NCI-H1105 (cell line): ENCODE measurements around the gene DNAJC15.

Source experiments
- DNase-seq: peaks from one replicate; lab custom pipeline; 2025; lab: John Stamatoyannopoulos, UW

DNAJC15 gene

GRCh38 chr13:43127103-43127798 is 103.9 kb downstream of the DNAJC15 start:
- no peak for DNase-seq

DNA sequence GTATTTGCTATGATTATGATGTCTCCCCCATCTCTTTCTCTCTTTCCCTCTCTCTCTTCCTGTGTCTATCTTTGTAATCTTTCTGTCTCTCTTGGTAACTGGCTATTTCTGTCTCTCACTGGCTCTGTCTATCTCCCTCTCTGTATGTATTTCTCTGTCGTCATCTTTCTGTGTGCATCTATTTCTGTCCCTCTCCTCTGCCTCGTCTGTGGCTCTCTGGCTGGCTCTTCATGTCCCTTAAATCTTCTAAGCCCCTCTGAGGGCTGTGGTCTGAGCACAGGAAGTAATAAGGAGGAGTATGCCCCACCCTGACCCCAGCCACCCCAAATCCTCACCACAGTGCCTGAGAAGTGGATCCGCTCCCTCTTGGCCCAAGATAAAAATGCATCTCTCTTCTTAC is 104.4 kb downstream of the DNAJC15 start:
- no peak for DNase-seq

DNA sequence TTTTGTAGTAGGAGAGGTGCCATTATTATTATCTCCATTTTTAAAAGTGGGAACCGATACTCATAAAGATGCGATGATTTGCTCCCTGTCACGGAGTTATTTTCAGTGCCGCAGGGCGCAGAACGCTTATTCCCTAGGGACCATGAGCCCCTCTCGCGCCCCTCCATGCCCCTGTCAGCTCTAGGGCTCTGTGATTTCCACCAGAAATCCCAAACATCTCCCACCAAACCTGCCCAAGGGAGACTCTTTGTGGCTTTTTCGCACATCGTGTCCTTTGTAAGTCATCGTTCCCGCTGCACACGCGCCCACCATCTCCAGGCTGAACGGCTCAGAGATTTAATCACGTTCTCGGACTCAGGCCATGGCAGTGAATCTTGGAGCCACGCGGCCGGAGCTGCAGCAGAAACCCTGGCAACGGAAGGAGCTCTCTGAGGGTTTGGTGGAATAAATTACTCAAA is 105.1 kb downstream of the DNAJC15 start:
- DNase-seq: no peak

DNA sequence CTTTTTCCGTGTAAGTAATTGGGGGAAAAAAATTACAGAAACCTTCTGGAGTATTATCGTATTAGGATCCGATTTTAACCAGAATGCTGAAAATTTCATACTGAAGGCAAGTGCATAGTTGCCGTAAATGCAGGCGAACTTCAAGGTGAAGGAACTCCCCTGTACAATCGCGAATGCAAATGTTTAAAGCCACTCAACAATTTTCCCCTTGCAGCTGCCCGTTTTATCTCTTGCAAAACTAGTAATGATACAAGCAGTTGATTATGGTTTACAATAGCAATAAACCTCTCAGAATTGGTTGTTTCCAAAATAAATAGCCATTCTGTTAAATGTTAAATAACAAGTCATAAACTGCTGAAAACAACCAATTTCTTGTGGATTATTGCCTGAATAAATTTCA is 105.7 kb downstream of the DNAJC15 start:
- no peak for DNase-seq

GRCh38 chr13:43129511-43130110 is 106.2 kb downstream of the DNAJC15 start:
- DNase-seq: no peak

- no peak for DNase-seq
Measured at GRCh38 chr13:43132257-43132656, 108.9 kb downstream of the DNAJC15 start.

DNA sequence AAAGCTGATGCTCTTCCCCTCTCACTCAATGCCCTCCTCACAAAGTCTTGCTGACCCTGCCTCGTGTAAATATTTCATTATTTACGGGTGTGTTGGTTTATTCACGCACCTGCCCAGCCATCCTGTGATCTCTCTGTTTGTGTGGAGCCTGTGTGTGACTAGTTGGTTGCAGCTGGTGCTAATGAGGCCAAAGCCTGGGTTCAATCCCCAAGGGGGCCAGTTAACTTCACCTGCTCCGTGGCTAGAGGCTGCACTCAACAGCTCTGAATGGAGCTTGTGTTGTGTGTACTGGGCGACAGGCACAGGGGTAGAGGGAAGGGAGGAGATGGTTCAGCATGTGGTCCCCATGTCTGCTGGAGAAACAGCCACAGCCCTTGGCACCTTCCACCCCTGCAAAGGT is 109.5 kb downstream of the DNAJC15 start:
- DNase-seq: no peak

DNA sequence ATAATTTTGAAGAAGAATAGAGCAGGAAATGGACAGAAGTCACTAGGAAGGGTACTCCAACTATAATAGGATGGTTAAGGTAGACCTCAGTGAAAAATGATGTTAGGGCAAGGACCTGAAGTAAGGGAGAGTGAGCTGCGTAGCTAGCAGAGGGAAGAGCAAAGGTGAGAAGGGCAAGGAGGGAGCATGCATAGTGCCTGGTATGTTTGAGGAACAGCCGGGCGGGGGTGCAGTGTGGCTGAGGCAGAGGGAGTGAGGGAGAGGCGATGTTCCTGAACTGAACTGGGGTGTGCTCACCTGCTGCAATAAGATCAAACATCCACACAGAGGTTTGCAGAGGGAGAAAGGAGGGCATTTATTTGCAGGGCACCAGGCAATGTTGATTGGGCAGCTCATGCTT is 110.4 kb downstream of the DNAJC15 start:
- DNase-seq: no peak

DNA sequence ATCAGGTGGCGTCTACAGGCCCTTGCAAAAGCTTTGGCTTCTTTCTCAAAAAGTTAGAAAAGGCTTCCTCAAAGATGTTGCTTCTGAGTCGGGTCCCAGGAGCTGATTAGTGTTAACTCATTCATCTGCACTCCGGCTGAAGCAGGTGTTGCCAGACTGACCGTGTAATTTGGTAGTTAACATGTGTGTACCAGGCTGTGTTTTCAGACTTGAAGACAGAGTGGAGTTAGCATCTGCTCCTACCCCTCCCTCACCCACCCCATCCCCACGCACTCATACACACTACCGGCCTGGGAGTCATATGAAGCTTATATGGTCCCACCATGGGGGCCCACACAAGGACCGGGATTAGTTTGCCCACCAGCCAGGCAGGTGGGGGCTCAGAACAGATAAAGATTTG is 111.5 kb downstream of the DNAJC15 start:
- DNase-seq: no peak

DNA sequence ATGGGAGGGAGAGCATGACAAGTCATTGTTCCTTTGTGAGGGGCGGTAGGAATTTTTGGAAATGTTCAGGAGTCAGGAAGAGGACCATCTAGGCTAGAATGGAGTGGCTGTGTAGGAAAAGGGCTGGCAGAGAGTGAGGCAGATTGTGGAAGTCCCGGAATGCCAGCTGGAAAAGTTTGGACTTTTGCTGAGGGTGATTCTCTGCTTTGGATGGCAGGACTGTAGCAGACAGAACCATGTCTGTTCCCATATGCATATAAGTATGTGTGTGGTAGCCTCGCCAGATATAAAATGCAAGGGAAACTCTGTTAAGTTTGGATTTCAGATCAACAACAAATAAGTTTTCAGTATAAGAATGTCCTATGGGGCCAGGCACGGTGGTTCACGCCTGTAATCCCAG is 112.1 kb downstream of the DNAJC15 start:
- DNase-seq: no peak

DNA sequence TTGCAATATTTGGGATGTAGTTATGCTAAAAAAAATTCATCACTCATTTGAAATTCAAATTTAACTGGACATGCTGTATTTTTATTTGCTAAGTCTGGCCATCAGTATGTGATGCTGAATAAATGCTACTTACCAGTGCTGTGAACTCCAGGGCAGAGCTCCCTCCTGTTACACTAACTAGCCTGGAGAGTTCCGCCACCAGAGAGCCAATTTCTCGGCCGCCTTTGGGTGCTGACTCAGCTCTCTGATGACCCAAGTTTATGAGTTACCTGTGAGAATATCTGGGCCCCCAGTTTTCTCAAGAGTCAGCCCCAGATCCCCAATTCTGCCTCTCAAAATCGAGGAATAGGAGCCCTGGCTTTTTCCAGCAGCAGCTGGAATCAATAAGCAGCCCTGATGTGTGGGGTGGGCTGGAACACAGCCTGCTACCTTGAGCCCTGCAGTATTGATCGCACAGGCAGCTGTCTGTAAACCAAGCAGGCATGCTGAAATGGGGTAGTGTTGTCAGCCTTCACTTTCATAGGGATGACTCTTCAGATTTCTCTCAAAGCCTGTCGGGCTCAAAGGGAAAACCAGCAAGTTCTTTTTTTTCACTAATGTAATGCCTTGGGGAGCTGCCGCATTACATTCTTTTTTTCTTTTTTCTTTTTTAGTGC is 113.7 kb downstream of the DNAJC15 start:
- no peak for DNase-seq

- DNase-seq: no peak
Measured at GRCh38 chr13:43139211-43139610, 115.8 kb downstream of the DNAJC15 start.

DNA sequence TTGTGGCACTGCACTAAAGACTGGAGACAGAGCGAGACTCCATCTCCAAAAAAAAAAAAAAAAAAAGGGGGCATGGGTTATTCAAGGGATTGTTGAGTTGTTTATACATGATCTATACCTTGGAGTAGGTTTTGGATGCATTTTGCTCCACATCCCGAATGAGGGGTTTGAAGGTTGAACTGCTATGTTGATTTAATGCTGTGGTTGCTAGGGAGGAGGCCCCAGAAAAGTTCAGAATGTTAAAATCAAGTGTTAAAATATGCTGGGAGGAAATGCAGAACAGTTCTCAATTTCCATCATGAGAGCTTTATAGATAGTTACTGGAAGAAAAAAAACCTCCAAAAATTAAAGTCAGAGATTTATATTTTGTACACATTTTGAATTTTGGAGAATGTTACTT is 116.5 kb downstream of the DNAJC15 start:
- DNase-seq: no peak

- DNase-seq: no peak
Measured at GRCh38 chr13:43140985-43141384, 117.6 kb downstream of the DNAJC15 start.

DNA sequence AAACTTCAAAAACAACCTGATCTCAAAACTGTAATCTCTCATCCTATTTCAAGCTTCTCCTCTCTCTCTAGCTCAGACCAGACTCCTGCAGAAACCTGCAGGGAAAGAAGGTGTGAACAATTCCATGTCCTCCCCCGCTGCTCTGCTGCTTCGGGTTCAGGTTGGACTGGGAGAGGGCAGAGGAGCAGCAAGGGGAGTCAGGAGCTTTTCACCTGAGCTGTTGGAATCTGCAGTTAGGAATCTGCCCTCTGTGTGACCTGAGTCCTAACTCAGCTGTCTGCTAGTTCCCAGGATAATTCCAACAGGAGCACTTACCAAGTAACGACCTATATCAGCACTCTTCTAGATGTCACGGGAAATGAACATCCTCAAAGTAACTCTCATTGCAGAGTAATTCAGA is 118.3 kb downstream of the DNAJC15 start:
- no peak for DNase-seq

DNA sequence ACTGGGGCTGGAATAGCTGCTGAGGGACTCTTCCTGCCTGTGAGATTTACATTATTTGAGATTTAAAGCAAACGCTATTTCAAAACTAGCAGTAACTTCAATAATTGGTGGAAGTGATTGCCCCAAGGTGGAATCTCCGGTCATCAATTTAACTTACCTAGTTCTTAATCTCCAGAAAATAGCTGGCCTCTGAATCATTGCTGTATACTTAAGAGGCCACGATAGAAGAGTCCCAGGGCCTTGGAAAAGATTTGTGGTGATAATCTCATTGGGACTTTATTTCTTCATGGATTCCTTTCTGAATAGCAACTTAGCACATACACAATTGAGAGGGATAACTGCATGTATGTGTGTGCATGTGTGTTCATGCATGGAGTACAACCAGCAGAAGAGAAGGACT is 120.2 kb downstream of the DNAJC15 start:
- no peak for DNase-seq

GRCh38 chr13:43145534-43146196 is 122.3 kb downstream of the DNAJC15 start:
- no peak for DNase-seq

- no peak for DNase-seq
Measured at GRCh38 chr13:43146400-43146799, 123.0 kb downstream of the DNAJC15 start.

- DNase-seq: no peak
Measured at GRCh38 chr13:43150369-43151207, 127.2 kb downstream of the DNAJC15 start.

GRCh38 chr13:43153436-43154090 is 130.2 kb downstream of the DNAJC15 start:
- DNase-seq: no peak

- no peak for DNase-seq
Measured at GRCh38 chr13:43154156-43154651, 130.8 kb downstream of the DNAJC15 start.
